Measurements from ENCODE around the gene TAF11L5. TPM values are rescaled to one million over a fixed set of nuclear protein-coding genes. Genes with fewer than 3 reads are reported as not detected.

The TAF11L5 gene
- total and polyA plus RNA-seq, 2 of the 13 experiments (the other 11 are each of a cell fraction or from before 2014, with no cell fraction given), result not detected

GRCh38 chr5:17481378-17481777 is 43.7 kb upstream of the TAF11L5 start (continued):
- TF ChIP-seq ZBTB10 (CRISPR knock-in tag; IDR thresholded peaks at IDR 0.05; ENCODE audit: borderline replicate concordance) (no peak), SALL1 (CRISPR knock-in tag; IDR thresholded peaks at IDR 0.05) (no peak)

GRCh38 chr5:17482790-17483189 is 42.2 kb upstream of the TAF11L5 start:
- WGBS (ENCODE audit: low lambda C conversion rate), result 0% methylated on average over 2 of the region's 2 CpGs
- ATAC-seq (no peak), FAIRE-seq (no peak), DNase-seq (ENCODE audit: low spot score) (no peak)
- H3K4me3 ChIP-seq (replicated peaks in 1 of 3; ENCODE audit: insufficient read depth in 1 of 3, low read depth in 2 of 3, low read length in 3 of 3), result no peak overlapping the region
- ChIA-PET CTCF (ENCODE audit: low intra/inter-chr PET ratio, low total read pairs) (no interaction called here), POLR2A (no interaction called here)
- intact Hi-C loops (cut with micrococcal nuclease; ENCODE audit: unreplicated experiment) (no loop called here), in situ Hi-C loops (cut with HindIII; ENCODE audit: extremely low pct_ligation_motif_present, low pct_unique_long_range_greater_than_20kb) (no loop called here)
- H3K4me1 ChIP-seq (ENCODE audit: insufficient read depth, low read length), result no peaks in the 10 kb centered on the region
- no TSS peak for BruUV-seq (replicated peaks)
- no peak for TF ChIP-seq RARA (CRISPR knock-in tag; IDR thresholded peaks at IDR 0.05)
- TF ChIP-seq ZBTB40 (IDR thresholded peaks at IDR 0.05), result no peak
- TF ChIP-seq ZBTB40 (CRISPR knock-in tag; IDR thresholded peaks at IDR 0.05), result no peak
- no peak for TF ChIP-seq JDP2 (CRISPR knock-in tag; IDR thresholded peaks at IDR 0.05; ENCODE audit: borderline replicate concordance)
- no peak for TF ChIP-seq ZNF615 (CRISPR knock-in tag; IDR thresholded peaks at IDR 0.05; ENCODE audit: borderline replicate concordance)
- TF ChIP-seq BCL6 (CRISPR knock-in tag; IDR thresholded peaks at IDR 0.05), result no peak
- TF ChIP-seq ZNF512 (CRISPR knock-in tag; IDR thresholded peaks at IDR 0.05), result no peak
- TF ChIP-seq ZNF17 (CRISPR knock-in tag; IDR thresholded peaks at IDR 0.05), result no peak
- no peak for TF ChIP-seq HOXA9 (CRISPR knock-in tag; IDR thresholded peaks at IDR 0.05; ENCODE audit: borderline replicate concordance)
- no peaks in the 10 kb centered on the region; a peak in 1 of 5 replicates for H3K27me3 ChIP-seq (ENCODE audit: control insufficient read depth in 1 of 2, insufficient read depth in 2 of 2, low read length in 2 of 2)
- no peaks in the 10 kb centered on the region for H4K20me1 ChIP-seq (ENCODE audit: insufficient read depth, low read length)
- no peak overlapping the region for H3K27ac ChIP-seq (ENCODE audit: extremely low read length, insufficient read depth, low read length)
- no peaks in the 10 kb centered on the region for H3K79me2 ChIP-seq (ENCODE audit: insufficient read depth, low read length)
- H3K9ac ChIP-seq (ENCODE audit: insufficient read depth, low read depth, low read length), result no peak overlapping the region
- no peaks in the 10 kb centered on the region for H3K36me3 ChIP-seq (replicated peaks in 1 of 2; ENCODE audit: control insufficient read depth in 1 of 2, insufficient read depth in 2 of 2, low read length in 2 of 2)
- no peak overlapping the region for H2AFZ ChIP-seq (ENCODE audit: low read length)
- H3K4me2 ChIP-seq (ENCODE audit: low read depth, low read length), result no peak overlapping the region
- H3K9me3 ChIP-seq (ENCODE audit: low read length), result no peaks in the 10 kb centered on the region
